ENCODE data around the gene FBRSL1. TPM values are rescaled to one million over a fixed set of nuclear protein-coding genes. Genes with fewer than 3 reads are reported as not detected.
A peak's percentile ranks its signal among the peaks of the same experiment; 100 is the strongest.

FBRSL1 gene
- total and polyA plus RNA-seq, 9 donors, result 6.9 to 72.9 (median 54.2) TPM

DNA sequence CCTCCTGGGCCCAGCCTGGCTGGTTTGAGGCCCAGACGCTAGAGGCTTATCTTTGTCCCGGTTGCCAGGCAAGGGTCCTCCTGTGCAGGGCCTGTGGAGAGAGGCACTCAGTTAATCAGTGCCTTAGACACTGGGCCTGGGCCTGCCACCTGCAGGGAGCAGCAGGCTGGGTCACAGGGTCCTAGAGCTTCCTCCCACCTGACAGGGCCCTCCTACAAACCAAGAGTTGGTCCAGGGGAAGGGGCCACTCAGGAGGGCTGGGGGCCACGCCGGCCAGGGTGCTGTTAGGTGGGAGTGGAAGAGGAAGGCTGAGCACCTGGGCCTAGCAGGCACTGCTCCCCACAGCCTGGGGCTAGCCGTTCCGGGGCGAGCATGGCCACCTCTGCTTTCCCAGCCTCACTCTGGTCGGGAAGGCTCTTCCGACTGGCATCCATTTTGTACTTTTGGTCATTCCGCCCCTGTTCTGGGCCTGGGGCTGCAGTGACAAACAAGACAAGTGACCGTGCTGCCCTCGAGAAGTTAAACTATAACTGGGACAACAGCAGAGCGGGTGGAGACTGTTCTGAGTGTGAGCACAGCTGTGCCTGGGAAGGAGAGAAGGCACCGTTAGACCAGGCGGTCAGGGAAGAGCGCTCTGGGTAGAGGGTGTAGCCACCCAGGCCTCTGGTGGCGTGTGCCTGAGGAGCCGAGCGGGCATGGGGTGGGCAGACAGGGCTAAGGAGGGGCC is 27.2 kb downstream of the FBRSL1 start:
- 86% methylated on average over 19 of the region's 19 CpGs for WGBS (ENCODE audit: insufficient coverage)
- Histone ChIP-seq H3K4me3 (ENCODE audit: low read length) (no peak overlapping the region), H3K4me1 (ENCODE audit: control insufficient read depth, insufficient read depth, low read length) (peaks cover 29% of the 10 kb centered on the region), H3K27me3 (ENCODE audit: control insufficient read depth, insufficient read depth, low read length) (no peaks in the 10 kb centered on the region), H3K9me3 (replicated peaks; ENCODE audit: control insufficient read depth, low read depth, low read length) (peaks cover 13% of the 10 kb centered on the region), H3K36me3 (ENCODE audit: control insufficient read depth, insufficient read depth, low read length) (peaks cover 21% of the 10 kb centered on the region), H3K27ac (ENCODE audit: low read length) (no peak overlapping the region)
- DNase-seq, result no peak

DNA sequence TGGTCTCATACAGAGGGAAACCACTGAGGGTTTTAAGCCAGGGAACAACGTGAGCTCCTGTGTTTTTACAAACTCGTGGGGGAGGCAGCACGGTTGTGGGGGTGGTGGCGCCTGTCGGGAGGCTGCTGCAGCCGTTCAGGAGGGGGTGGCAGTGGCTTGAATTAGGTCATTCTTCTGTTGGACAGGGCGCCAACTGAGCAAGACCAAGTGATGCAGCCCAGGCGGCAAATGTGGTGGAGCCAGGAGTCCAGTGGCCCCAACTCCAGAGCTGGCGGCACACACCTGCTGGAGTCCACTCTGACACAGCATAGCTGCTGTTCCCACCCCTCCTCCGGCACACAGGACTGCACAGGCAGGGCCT is 27.8 kb downstream of the FBRSL1 start:
- WGBS (ENCODE audit: insufficient coverage), result 83% methylated on average over 10 of the region's 10 CpGs
- no peak overlapping the region for H3K4me3 ChIP-seq (ENCODE audit: low read length)
- peaks cover 27% of the 10 kb centered on the region for H3K4me1 ChIP-seq (ENCODE audit: control insufficient read depth, insufficient read depth, low read length)
- H3K9me3 ChIP-seq (replicated peaks; ENCODE audit: control insufficient read depth, low read depth, low read length), result peaks cover 13% of the 10 kb centered on the region
- no peak for DNase-seq
- no peak overlapping the region for H3K27ac ChIP-seq (ENCODE audit: low read length)
- H3K36me3 ChIP-seq (ENCODE audit: control insufficient read depth, insufficient read depth, low read length), result peaks cover 17% of the 10 kb centered on the region
- H3K27me3 ChIP-seq (ENCODE audit: control insufficient read depth, insufficient read depth, low read length), result no peaks in the 10 kb centered on the region

DNA sequence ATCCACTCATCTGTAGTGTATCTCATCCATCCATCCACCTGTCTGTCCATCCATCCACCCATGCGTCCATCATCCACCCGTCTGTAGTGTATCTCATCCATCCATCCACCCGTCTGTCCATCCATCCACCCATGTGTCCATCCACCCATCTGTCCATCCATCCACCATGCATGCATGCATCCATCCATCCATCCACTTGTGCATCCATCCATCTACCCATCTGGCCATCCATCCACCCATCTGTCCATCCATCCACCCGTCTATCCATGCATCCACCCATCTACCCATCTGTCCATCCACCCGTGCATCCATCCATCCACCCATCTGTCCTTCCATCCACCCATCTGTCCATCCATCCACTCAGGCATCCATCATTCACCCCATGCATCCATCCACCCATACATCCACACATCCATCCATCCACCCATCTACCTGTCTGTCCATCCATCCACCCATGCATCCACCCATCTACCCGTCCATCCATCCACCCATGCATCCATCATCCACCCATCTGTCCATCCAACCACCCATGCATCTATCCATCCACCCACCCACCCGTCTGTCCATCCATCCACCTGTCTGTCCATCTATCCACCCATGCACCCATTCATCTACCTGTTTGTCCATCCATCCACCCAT is 28.5 kb downstream of the FBRSL1 start:
- no peak overlapping the region for H3K27ac ChIP-seq (ENCODE audit: low read length)
- peaks cover 20% of the 10 kb centered on the region for H3K4me1 ChIP-seq (ENCODE audit: control insufficient read depth, insufficient read depth, low read length)
- peaks cover 13% of the 10 kb centered on the region for H3K36me3 ChIP-seq (ENCODE audit: control insufficient read depth, insufficient read depth, low read length)
- DNase-seq, result no peak
- no peak overlapping the region for H3K4me3 ChIP-seq (ENCODE audit: low read length)
- H3K9me3 ChIP-seq (replicated peaks; ENCODE audit: control insufficient read depth, low read depth, low read length), result peaks cover 13% of the 10 kb centered on the region
- WGBS (ENCODE audit: insufficient coverage), result 95% methylated on average over 7 of the region's 7 CpGs
- no peaks in the 10 kb centered on the region for H3K27me3 ChIP-seq (ENCODE audit: control insufficient read depth, insufficient read depth, low read length)

DNA sequence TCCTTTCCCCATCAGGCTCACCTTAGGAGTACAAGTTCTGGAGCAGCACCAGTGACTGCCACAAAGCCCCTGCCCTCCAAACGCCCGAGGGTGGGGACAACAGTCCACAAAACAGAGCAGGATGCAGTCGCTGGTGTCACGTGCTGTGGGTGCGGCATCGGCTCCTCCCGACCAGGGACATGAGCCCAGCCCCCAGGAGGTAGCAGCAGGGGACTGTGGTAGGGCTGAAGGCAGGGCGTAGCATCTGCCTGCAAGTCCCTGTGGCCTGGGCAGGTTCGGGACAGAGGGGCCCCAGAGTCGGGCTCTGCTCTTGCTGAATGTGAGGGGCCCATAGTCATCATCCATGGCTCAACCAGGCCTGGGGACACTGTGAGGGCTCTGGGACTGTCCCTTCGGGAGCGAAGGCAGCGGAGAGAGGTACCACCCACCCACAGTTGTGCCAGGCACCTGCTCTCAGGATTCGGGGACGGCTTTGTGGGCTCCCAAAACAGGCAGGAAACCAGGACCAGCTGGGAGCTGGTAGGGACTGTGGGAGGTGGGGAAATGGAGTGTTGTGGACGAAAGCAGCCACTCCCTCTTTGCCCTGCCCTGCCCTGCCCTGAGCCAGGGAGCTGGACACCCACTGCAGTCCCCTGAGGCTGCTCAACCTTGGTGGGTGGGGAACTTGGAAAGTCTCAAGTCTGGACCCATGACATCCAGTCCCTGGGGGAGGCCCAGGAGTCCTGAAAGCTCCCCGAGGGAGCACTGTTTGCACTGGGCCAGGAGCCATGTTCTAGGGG is 30.7 kb downstream of the FBRSL1 start:
- H3K36me3 ChIP-seq (ENCODE audit: control insufficient read depth, insufficient read depth, low read length), result peaks cover 13% of the 10 kb centered on the region
- no peaks in the 10 kb centered on the region for H3K27me3 ChIP-seq (ENCODE audit: control insufficient read depth, insufficient read depth, low read length)
- WGBS (ENCODE audit: insufficient coverage), result 73% methylated on average over 11 of the region's 17 CpGs
- H3K4me1 ChIP-seq (ENCODE audit: control insufficient read depth, insufficient read depth, low read length), result peaks cover 25% of the 10 kb centered on the region
- H3K27ac ChIP-seq (ENCODE audit: low read length), result no peak overlapping the region
- H3K9me3 ChIP-seq (replicated peaks; ENCODE audit: control insufficient read depth, low read depth, low read length), result peaks cover 13% of the 10 kb centered on the region
- no peak overlapping the region for H3K4me3 ChIP-seq (ENCODE audit: low read length)
- DNase-seq, result no peak

- WGBS (ENCODE audit: insufficient coverage), result 66% methylated on average over 11 of the region's 15 CpGs
- Histone ChIP-seq H3K27me3 (ENCODE audit: control insufficient read depth, insufficient read depth, low read length) (no peaks in the 10 kb centered on the region), H3K27ac (ENCODE audit: low read length) (no peak overlapping the region), H3K36me3 (ENCODE audit: control insufficient read depth, insufficient read depth, low read length) (peaks cover 17% of the 10 kb centered on the region), H3K9me3 (replicated peaks; ENCODE audit: control insufficient read depth, low read depth, low read length) (peaks cover 10% of the 10 kb centered on the region), H3K4me1 (ENCODE audit: control insufficient read depth, insufficient read depth, low read length) (peaks cover 25% of the 10 kb centered on the region), H3K4me3 (ENCODE audit: low read length) (no peak overlapping the region)
- DNase-seq, result no peak
Measured at GRCh38 chr12:132521200-132521580, 31.2 kb downstream of the FBRSL1 start.

DNA sequence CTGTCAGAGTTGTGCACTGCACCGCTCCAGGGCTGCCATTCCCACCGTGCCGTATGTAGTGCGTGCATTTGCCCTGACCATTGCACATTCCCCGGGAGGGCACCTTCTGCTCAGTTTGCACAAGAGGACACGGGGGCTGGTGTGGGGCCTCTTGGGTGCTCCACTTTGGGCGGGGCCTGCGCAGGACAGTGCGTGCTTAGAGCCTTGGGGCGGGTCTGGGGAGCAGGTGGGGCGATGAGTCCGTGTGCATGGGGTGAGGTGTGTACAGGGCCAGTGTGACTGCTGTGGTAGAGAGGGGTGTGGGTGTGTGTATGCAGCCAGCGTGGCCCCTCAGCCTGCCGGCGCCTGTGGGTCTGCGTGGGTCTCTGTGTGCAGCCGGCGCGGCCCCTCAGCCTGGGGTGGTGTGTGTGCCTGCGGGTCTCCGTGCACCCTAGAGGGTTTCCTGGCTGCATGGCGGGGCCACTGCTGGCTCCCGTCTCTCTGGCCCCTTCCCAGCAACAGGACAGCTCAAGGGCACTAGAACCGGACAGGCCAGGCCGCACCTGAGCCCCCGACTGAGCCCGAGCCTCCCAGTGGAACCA is 31.9 kb downstream of the FBRSL1 start:
- DNase-seq, result no peak
- Histone ChIP-seq H3K9me3 (replicated peaks; ENCODE audit: control insufficient read depth, low read depth, low read length) (peaks cover 6% of the 10 kb centered on the region), H3K36me3 (ENCODE audit: control insufficient read depth, insufficient read depth, low read length) (peaks cover 17% of the 10 kb centered on the region), H3K4me3 (ENCODE audit: low read length) (no peak overlapping the region), H3K4me1 (ENCODE audit: control insufficient read depth, insufficient read depth, low read length) (peaks cover 25% of the 10 kb centered on the region), H3K27me3 (ENCODE audit: control insufficient read depth, insufficient read depth, low read length) (no peaks in the 10 kb centered on the region), H3K27ac (ENCODE audit: low read length) (no peak overlapping the region)
- WGBS (ENCODE audit: insufficient coverage), result 80% methylated on average over 25 of the region's 27 CpGs

- H3K27ac ChIP-seq (ENCODE audit: low read length), result no peak overlapping the region
- H3K9me3 ChIP-seq (replicated peaks; ENCODE audit: control insufficient read depth, low read depth, low read length), result peaks cover 6% of the 10 kb centered on the region
- 76% methylated on average over 22 of the region's 25 CpGs for WGBS (ENCODE audit: insufficient coverage)
- H3K27me3 ChIP-seq (ENCODE audit: control insufficient read depth, insufficient read depth, low read length), result no peaks in the 10 kb centered on the region
- H3K4me3 ChIP-seq (ENCODE audit: low read length), result no peak overlapping the region
- H3K36me3 ChIP-seq (ENCODE audit: control insufficient read depth, insufficient read depth, low read length), result peaks cover 15% of the 10 kb centered on the region
- DNase-seq, result no peak
- peaks cover 25% of the 10 kb centered on the region for H3K4me1 ChIP-seq (ENCODE audit: control insufficient read depth, insufficient read depth, low read length)
Measured at GRCh38 chr12:132522592-132523380, 32.8 kb downstream of the FBRSL1 start.

GRCh38 chr12:132523576-132524331 is 33.8 kb downstream of the FBRSL1 start:
- DNase-seq, result peak; percentile 67
- no peak overlapping the region for H3K27ac ChIP-seq (ENCODE audit: low read length)

DNA sequence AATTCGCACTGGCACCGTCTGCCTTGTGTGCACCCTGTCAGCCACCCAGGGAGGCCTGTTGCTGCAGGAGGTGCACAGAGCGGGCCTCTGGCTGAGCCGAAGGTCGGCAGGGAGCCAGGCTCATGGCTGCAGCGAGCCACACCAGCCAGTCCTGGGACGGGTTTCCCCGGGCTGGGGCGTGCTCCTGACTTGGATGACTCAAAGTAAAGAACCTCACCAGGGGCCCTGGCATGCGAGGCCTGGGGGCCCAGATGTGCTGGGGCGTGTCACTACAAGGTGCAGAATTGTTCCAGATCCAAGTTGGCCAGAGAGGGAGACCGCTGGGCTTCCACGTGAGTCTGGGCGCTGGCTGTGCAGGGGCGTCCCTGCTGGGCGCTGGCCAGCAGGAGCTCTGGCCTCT is 34.5 kb downstream of the FBRSL1 start:
- no peak for DNase-seq
- 67% methylated on average over 15 of the region's 16 CpGs for WGBS (ENCODE audit: insufficient coverage)
- H3K27me3 ChIP-seq (ENCODE audit: control insufficient read depth, insufficient read depth, low read length), result no peaks in the 10 kb centered on the region
- H3K4me3 ChIP-seq (ENCODE audit: low read length), result no peak overlapping the region
- no peak overlapping the region for H3K27ac ChIP-seq (ENCODE audit: low read length)
- no peaks in the 10 kb centered on the region for H3K9me3 ChIP-seq (replicated peaks; ENCODE audit: control insufficient read depth, low read depth, low read length)
- H3K4me1 ChIP-seq (ENCODE audit: control insufficient read depth, insufficient read depth, low read length), result peaks cover 25% of the 10 kb centered on the region
- H3K36me3 ChIP-seq (ENCODE audit: control insufficient read depth, insufficient read depth, low read length), result peaks cover 13% of the 10 kb centered on the region

More at GRCh38 chr12:132523576-132524331, 33.8 kb downstream of the FBRSL1 start:
- Histone ChIP-seq H3K4me1 (ENCODE audit: control insufficient read depth, insufficient read depth, low read length) (peaks cover 25% of the 10 kb centered on the region), H3K4me3 (ENCODE audit: low read length) (no peak overlapping the region), H3K36me3 (ENCODE audit: control insufficient read depth, insufficient read depth, low read length) (peaks cover 12% of the 10 kb centered on the region), H3K27me3 (ENCODE audit: control insufficient read depth, insufficient read depth, low read length) (no peaks in the 10 kb centered on the region), H3K9me3 (replicated peaks; ENCODE audit: control insufficient read depth, low read depth, low read length) (peaks cover 5% of the 10 kb centered on the region)
- 46% methylated on average over 28 of the region's 28 CpGs for WGBS (ENCODE audit: insufficient coverage)

Measured in muscle of leg (tissue), 11 donors.